OCI-M2 (cell line): ENCODE measurements around the gene TSHZ1.

Experiments
- DNase-seq: peaks from one replicate; lab custom pipeline; 2025; ENCODE audit not compliant: unreplicated experiment; lab: John Stamatoyannopoulos, UW

Gene TSHZ1

GRCh38 chr18:75244351-75245313 lies 34.0 kb downstream of the TSHZ1 start:
- DNase-seq, result no peak

- DNase-seq, result no peak
These were observed 36.4 kb downstream of the TSHZ1 start for GRCh38 chr18:75246721-75247610.

GRCh38 chr18:75247611-75248421 lies 37.2 kb downstream of the TSHZ1 start:
- no peak for DNase-seq

GRCh38 chr18:75248426-75249174 lies 38.0 kb downstream of the TSHZ1 start:
- DNase-seq, result no peak

- no peak for DNase-seq
These were observed 38.5 kb downstream of the TSHZ1 start for GRCh38 chr18:75249175-75249518.

GRCh38 chr18:75249672-75250470 lies 39.3 kb downstream of the TSHZ1 start:
- DNase-seq, result no peak

GRCh38 chr18:75250471-75250821 lies 39.8 kb downstream of the TSHZ1 start:
- DNase-seq, result no peak

GRCh38 chr18:75251466-75251865 lies 40.9 kb downstream of the TSHZ1 start:
- DNase-seq, result no peak

- DNase-seq, result no peak
These were observed 41.5 kb downstream of the TSHZ1 start for GRCh38 chr18:75252136-75252535.

GRCh38 chr18:75253043-75253442 lies 42.4 kb downstream of the TSHZ1 start:
- DNase-seq, result no peak

- no peak for DNase-seq
These were observed 43.2 kb downstream of the TSHZ1 start for GRCh38 chr18:75253784-75254183.

GRCh38 chr18:75255094-75255493 lies 44.5 kb downstream of the TSHZ1 start:
- no peak for DNase-seq

- DNase-seq, result no peak
These were observed 45.8 kb downstream of the TSHZ1 start for GRCh38 chr18:75256376-75256775.

- no peak for DNase-seq
These were observed 47.0 kb downstream of the TSHZ1 start for GRCh38 chr18:75257605-75258004.

- no peak for DNase-seq
These were observed 51.0 kb downstream of the TSHZ1 start for GRCh38 chr18:75261430-75262223.

- DNase-seq, result no peak
These were observed 51.9 kb downstream of the TSHZ1 start for GRCh38 chr18:75262511-75262910.

- no peak for DNase-seq
These were observed 53.6 kb downstream of the TSHZ1 start for GRCh38 chr18:75264195-75264594.

- no peak for DNase-seq
These were observed 54.5 kb downstream of the TSHZ1 start for GRCh38 chr18:75264926-75265597.
